ENCODE data around the gene CCDC178.

DNA sequence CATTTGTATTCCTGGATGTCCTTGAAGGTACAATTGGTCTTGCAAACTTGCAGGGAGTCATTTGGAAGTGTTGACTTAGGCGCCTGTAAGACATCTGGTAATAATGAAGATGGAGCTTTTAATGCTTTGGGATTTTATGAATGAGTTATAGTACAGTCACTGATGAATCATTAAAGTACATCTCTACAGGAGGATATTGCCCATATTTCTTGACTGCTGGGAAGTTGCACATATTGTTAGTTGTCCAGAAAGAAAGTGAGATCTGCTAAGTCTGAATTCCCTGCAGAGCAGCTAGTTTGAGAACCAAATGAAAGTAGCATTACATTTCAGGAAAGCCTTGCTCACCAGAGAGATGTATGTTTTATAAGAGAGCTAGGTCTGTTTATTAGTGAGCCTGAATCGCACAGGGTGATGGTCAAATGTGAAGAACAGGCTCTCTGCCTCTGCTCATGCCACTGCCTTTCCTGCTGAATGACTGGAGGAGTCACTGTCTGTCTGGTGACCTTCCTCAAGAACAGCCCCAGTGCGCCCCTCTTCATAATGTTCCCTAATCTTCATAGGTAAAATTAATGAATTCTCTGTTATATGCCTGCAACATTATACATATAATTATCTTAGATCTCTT lies 528.7 kb downstream of the CCDC178 start:
- TF ChIP-seq, protein P1, sequence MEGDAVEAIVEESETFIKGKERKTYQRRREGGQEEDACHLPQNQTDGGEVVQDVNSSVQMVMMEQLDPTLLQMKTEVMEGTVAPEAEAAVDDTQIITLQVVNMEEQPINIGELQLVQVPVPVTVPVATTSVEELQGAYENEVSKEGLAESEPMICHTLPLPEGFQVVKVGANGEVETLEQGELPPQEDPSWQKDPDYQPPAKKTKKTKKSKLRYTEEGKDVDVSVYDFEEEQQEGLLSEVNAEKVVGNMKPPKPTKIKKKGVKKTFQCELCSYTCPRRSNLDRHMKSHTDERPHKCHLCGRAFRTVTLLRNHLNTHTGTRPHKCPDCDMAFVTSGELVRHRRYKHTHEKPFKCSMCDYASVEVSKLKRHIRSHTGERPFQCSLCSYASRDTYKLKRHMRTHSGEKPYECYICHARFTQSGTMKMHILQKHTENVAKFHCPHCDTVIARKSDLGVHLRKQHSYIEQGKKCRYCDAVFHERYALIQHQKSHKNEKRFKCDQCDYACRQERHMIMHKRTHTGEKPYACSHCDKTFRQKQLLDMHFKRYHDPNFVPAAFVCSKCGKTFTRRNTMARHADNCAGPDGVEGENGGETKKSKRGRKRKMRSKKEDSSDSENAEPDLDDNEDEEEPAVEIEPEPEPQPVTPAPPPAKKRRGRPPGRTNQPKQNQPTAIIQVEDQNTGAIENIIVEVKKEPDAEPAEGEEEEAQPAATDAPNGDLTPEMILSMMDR (IDR thresholded peaks at IDR 0.05; ENCODE audit: poor library complexity): no peak
- TF ChIP-seq EZH2 (IDR thresholded peaks at IDR 0.05; ENCODE audit: borderline replicate concordance): no peak
- TF ChIP-seq EZH2phosphoT487 (IDR thresholded peaks at IDR 0.05; ENCODE audit: low read depth, severe bottlenecking, unreplicated experiment): no peak
